GM18909 (cell line): ENCODE measurements around the gene STX4.

Experiments
- ATAC-seq: cut with Tn5 transposase; IDR thresholded peaks from one replicate; pipeline ENCODE4 v1.9.1; 2021; ENCODE audit warnings: mild to moderate bottlenecking; ENCODE audit not compliant: unreplicated experiment, poor library complexity

Gene STX4

GRCh38 chr16:31082368-31083045, 49.1 kb downstream of the STX4 start:
- no peak for ATAC-seq

- ATAC-seq = no peak
Measured at GRCh38 chr16:31083081-31083480, 49.7 kb downstream of the STX4 start.

GRCh38 chr16:31083556-31083955, 50.2 kb downstream of the STX4 start:
- no peak for ATAC-seq

GRCh38 chr16:31083981-31084380, 50.6 kb downstream of the STX4 start:
- no peak for ATAC-seq

- no peak for ATAC-seq
Measured at GRCh38 chr16:31084584-31085302, 51.4 kb downstream of the STX4 start.

GRCh38 chr16:31085411-31085810, 52.1 kb downstream of the STX4 start:
- ATAC-seq = no peak

DNA sequence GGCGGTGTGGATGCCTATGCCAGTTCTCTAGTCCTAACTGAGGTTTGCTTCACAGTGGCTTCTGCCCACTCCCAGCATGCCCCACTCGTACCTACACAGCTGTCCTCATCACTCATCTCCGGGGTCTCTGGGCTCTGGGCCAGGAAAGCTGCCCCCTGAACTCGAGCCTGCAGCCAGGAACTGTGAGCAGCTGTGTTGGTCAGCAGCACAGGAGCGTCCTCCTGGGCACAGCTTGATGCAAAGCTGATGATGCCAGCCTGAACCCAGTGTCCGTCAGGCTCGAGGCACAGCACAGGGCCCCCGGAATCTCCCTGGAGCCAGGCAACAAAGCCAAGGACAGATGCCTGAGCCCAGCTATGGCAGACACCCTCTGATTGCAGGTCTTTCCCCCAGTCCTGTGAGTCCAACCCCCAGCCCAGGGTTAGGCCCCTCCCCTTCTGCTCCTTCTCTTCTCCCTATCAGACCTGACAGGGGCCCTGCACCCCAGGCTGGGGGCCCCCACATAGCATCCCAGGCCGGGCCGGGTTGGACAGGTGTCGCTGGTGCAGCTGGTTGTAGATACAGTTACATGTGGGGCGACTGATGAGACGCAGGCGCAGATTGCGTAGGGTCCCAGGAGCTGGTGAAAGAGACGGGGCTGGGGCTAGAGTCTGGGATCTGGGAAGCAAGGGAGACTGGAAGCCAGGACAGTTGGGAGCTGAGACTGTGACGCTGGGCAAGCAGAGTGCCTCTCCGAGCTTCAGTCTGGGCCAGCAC, 52.7 kb downstream of the STX4 start:
- ATAC-seq = no peak

GRCh38 chr16:31086629-31086906, 53.2 kb downstream of the STX4 start:
- ATAC-seq = no peak

- no peak for ATAC-seq
Measured at GRCh38 chr16:31087481-31087880, 54.1 kb downstream of the STX4 start.

GRCh38 chr16:31087971-31088370, 54.6 kb downstream of the STX4 start:
- no peak for ATAC-seq

DNA sequence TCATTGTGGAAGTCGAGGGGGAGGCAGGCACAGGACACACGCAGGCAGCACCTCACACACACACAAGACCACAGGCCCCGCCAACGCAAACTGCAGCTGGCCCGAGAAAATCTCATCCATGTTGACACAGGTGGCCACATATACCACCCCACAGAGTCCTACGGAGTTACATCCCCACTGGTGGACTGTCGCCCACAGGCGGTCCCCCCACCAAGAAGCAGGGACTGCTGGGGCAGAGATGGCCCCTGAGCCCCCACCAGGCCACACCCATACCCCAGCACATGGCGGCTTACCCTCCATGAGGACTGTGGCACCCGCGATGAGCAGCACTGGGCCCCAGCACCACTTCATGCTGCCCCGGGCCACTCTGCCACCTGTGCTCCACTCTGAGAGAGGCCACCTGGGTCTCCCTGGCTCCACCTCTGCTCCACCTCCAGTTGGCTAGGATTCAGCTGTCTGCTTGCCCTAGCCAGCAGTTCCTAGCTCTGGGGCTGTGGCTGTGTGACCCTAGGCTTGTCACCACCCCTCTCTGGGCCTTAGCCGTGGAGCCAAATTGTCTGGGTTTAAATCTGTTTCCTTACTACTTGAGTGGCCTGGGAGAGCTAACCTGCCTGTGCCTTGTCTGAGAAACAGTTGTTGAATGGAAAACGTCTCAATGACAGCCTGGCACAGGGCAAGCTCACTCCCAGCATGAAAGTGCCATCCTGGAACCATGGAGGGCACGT, 55.3 kb downstream of the STX4 start, which contains the start of gene PRSS53:
Gene PRSS53, minus strand, starts transcription at position 485 of the 725 bp plus-strand sequence. Its CDS starts 134 bp downstream, at position 351.
- ATAC-seq = no peak

DNA sequence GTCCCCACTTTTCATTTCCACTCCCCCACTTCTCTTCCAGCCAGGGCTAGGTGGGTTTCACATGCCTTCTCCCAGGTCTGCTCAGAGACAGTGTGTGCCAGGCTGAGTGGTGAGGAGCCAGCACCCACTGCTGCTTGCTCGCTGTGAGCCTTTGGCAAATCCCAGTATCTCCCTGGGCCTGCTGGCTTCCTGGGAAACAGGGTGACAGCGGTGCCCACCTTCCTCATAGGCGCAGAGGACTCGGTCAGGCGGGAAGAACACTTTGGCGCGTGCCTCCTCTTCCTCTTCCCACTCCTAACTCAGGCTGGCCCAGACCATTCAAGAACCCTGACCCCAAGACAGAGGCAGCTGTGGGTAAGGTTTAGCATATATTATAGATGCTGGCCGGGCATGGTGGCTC, 55.8 kb downstream of the STX4 start:
- ATAC-seq = no peak
